ENCODE measurements around the gene NUAK1.

NUAK1 gene

GRCh38 chr12:106015646-106016045 is 123.1 kb downstream of the NUAK1 start:
- TF ChIP-seq CTCF (IDR thresholded peaks at IDR 0.05; ENCODE audit: insufficient read depth, low read depth, low read length, missing control alignments) = no peak
- H3K4me3 ChIP-seq (ENCODE audit: low read depth, low read length) = no peak overlapping the region
- no peak for DNase-seq (ENCODE audit: low read depth)

GRCh38 chr12:106013941-106014340 is 124.8 kb downstream of the NUAK1 start:
- DNase-seq (ENCODE audit: low read depth) = no peak
- H3K4me3 ChIP-seq (ENCODE audit: low read depth, low read length) = no peak overlapping the region
- no peak for TF ChIP-seq CTCF (IDR thresholded peaks at IDR 0.05; ENCODE audit: insufficient read depth, low read depth, low read length, missing control alignments)

Data from GM12865 (cell line).